SU-DHL-6 (cell line): ENCODE measurements around the gene RECQL.

Source experiments
- H2AFZ ChIP-seq: fragments of 200-600 bp; sonication (generic); 2 replicates; pipeline ENCODE4 v1.6.1; 2014; ENCODE audit warnings: low read depth, mild to moderate bottlenecking, moderate library complexity, mixed read lengths, antibody characterized with exemption, low read length; ENCODE audit not compliant: severe bottlenecking
- H3F3A ChIP-seq: fragments of 200-600 bp; shearing (Covaris generic); 2 replicates; pipeline ENCODE4 v1.6.0; 2016; ENCODE audit warnings: antibody characterized with exemption, mild to moderate bottlenecking; ENCODE audit not compliant: insufficient read depth
- H3K27ac ChIP-seq: fragments of 200-600 bp; sonication (generic); 2 replicates; pipeline ENCODE4 v1.5.1; 2016; ENCODE audit warnings: low read depth, mild to moderate bottlenecking, low read length, moderate library complexity, mixed read lengths
- H3K27me3 ChIP-seq: fragments of 200-600 bp; sonication (generic), shearing (Covaris generic); 2 replicates; pipeline ENCODE4 v1.6.0; 2014; ENCODE audit warnings: mild to moderate bottlenecking, low read length
- H3K36me3 ChIP-seq: fragments of 200-600 bp; sonication (generic); 2 replicates; pipeline ENCODE4 v1.6.1; 2014; ENCODE audit warnings: mild to moderate bottlenecking, low read length, mixed read lengths
- H3K4me2 ChIP-seq: fragments of 300-600, 200-600 bp; shearing (Covaris generic), sonication (generic); 2 replicates; pipeline ENCODE4 v1.6.0; 2014; ENCODE audit warnings: low read length, low read depth, mild to moderate bottlenecking; ENCODE audit not compliant: poor library complexity, severe bottlenecking
- H3K4me3 ChIP-seq: fragments of 200-600 bp; sonication (generic); 2 replicates; pipeline ENCODE4 v1.5.1; 2014; ENCODE audit warnings: antibody characterized with exemption, low read length, mild to moderate bottlenecking, mixed read lengths; ENCODE audit not compliant: insufficient read depth, poor library complexity, severe bottlenecking
- H3K79me2 ChIP-seq: fragments of 200-600 bp; sonication (generic); 2 replicates; pipeline ENCODE4 v1.6.1; 2014; ENCODE audit warnings: mild to moderate bottlenecking, low read length, moderate library complexity; ENCODE audit not compliant: insufficient read depth
- H3K9ac ChIP-seq: fragments of 200-600 bp; sonication (generic); 2 replicates; pipeline ENCODE4 v1.7.0; 2014; ENCODE audit warnings: mild to moderate bottlenecking, low read length
- H3K9me2 ChIP-seq: fragments of 200-600 bp; sonication (generic); replicated peaks from 2 replicates; pipeline ENCODE4 v1.6.1; 2014; ENCODE audit warnings: low read length; ENCODE audit not compliant: insufficient read depth
- H3K9me3 ChIP-seq: fragments of 200-600 bp; sonication (generic); 2 replicates; pipeline ENCODE4 v1.6.1; 2014; ENCODE audit warnings: low read length, mixed read lengths; ENCODE audit not compliant: insufficient read depth
- H4K20me1 ChIP-seq: fragments of 200-600 bp; sonication (generic); 2 replicates; pipeline ENCODE4 v1.6.1; 2014; ENCODE audit warnings: low read depth, mild to moderate bottlenecking, antibody characterized with exemption, low read length, moderate library complexity, mixed read lengths
- EZH2phosphoT487 ChIP-seq: fragments of 200-600 bp; sonication (generic), shearing (Covaris generic); conservative IDR thresholded peaks from 2 replicates; pipeline ENCODE4 v1.6.1; 2018; ENCODE audit warnings: mild to moderate bottlenecking, antibody characterized with exemption, low read length, moderate library complexity, mixed read lengths
- TF ChIP-seq, protein P1 (sequence below): fragments of 200-600 bp; sonication (generic); IDR thresholded peaks from one replicate; pipeline ENCODE4 v1.5.1; 2017; ENCODE audit warnings: antibody characterized with exemption, mild to moderate bottlenecking, low read length, moderate library complexity; ENCODE audit not compliant: insufficient read depth, poor library complexity, severe bottlenecking

RECQL gene

DNA sequence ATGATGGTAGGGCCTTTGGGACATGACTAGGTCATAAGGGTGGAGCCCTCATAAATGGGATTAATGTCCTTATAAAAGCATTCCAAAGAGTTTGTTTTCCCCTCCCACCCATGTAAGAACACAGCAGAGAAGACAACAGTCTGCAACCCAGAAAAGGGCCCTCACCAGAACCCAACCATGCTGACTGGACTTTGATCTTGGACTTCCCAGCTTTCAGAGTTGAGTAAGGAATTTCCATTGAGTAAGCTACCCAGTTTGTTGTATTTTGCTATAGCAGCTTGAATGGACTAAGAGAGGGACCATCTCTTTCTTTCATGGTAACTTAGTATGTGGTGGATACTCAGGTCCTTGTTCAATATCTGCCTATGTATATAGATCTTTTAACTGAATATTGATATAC, 21.7 kb upstream of the RECQL start:
- Histone ChIP-seq H3K79me2 (no peaks in the 10 kb centered on the region), H3K9me3 (no peaks in the 10 kb centered on the region), H2AFZ (no peak overlapping the region), H4K20me1 (no peaks in the 10 kb centered on the region), H3K27ac (no peak overlapping the region), H3K4me2 (no peak overlapping the region), H3K27me3 (no peaks in the 10 kb centered on the region), H3K36me3 (no peaks in the 10 kb centered on the region), H3K9me2 (no peaks in the 10 kb centered on the region), H3F3A (no peaks in the 10 kb centered on the region), H3K4me3 (no peak overlapping the region), H3K9ac (no peak overlapping the region)
- TF ChIP-seq EZH2phosphoT487, result no peak
- TF ChIP-seq, protein P1, sequence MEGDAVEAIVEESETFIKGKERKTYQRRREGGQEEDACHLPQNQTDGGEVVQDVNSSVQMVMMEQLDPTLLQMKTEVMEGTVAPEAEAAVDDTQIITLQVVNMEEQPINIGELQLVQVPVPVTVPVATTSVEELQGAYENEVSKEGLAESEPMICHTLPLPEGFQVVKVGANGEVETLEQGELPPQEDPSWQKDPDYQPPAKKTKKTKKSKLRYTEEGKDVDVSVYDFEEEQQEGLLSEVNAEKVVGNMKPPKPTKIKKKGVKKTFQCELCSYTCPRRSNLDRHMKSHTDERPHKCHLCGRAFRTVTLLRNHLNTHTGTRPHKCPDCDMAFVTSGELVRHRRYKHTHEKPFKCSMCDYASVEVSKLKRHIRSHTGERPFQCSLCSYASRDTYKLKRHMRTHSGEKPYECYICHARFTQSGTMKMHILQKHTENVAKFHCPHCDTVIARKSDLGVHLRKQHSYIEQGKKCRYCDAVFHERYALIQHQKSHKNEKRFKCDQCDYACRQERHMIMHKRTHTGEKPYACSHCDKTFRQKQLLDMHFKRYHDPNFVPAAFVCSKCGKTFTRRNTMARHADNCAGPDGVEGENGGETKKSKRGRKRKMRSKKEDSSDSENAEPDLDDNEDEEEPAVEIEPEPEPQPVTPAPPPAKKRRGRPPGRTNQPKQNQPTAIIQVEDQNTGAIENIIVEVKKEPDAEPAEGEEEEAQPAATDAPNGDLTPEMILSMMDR, result no peak

GRCh38 chr12:21521541-21521940, 20.1 kb upstream of the RECQL start:
- H3K27ac ChIP-seq, result no peak overlapping the region
- no peaks in the 10 kb centered on the region for H3K9me3 ChIP-seq
- H3K4me3 ChIP-seq, result no peak overlapping the region
- H3K27me3 ChIP-seq, result no peaks in the 10 kb centered on the region
- no peak overlapping the region for H3K4me2 ChIP-seq
- H3K36me3 ChIP-seq, result peaks cover 3% of the 10 kb centered on the region; the same call in 1 of the 2 replicates
- no peaks in the 10 kb centered on the region for H3F3A ChIP-seq
- TF ChIP-seq, protein P1, result no peak
- TF ChIP-seq EZH2phosphoT487, result no peak
- H3K9ac ChIP-seq, result no peak overlapping the region
- no peaks in the 10 kb centered on the region for H3K79me2 ChIP-seq
- H3K9me2 ChIP-seq, result no peaks in the 10 kb centered on the region
- no peak overlapping the region for H2AFZ ChIP-seq
- H4K20me1 ChIP-seq, result no peaks in the 10 kb centered on the region

GRCh38 chr12:21518451-21518850, 17.0 kb upstream of the RECQL start:
- H3K4me2 ChIP-seq, result no peak overlapping the region
- H3K9me2 ChIP-seq, result no peaks in the 10 kb centered on the region
- no peaks in the 10 kb centered on the region for H3K9me3 ChIP-seq
- peaks cover 25% of the 10 kb centered on the region; the same call in 1 of the 2 replicates for H3K36me3 ChIP-seq
- H3K79me2 ChIP-seq, result no peaks in the 10 kb centered on the region
- TF ChIP-seq EZH2phosphoT487, result no peak
- TF ChIP-seq, protein P1, result no peak
- no peaks in the 10 kb centered on the region; the same call in 1 of the 2 replicates for H4K20me1 ChIP-seq
- no peak overlapping the region for H3K27ac ChIP-seq
- H3K9ac ChIP-seq, result no peak overlapping the region
- H3F3A ChIP-seq, result no peaks in the 10 kb centered on the region; the same call in 1 of the 2 replicates
- no peaks in the 10 kb centered on the region for H3K27me3 ChIP-seq
- no peak overlapping the region for H2AFZ ChIP-seq
- H3K4me3 ChIP-seq, result no peak overlapping the region
